Measurements from ENCODE around the gene TTYH2. TPM values are rescaled to one million over a fixed set of nuclear protein-coding genes. Genes with fewer than 3 reads are reported as not detected.

TTYH2 gene
- total RNA-seq, 1 donor from 2014 or later: 6.8 TPM

DNA sequence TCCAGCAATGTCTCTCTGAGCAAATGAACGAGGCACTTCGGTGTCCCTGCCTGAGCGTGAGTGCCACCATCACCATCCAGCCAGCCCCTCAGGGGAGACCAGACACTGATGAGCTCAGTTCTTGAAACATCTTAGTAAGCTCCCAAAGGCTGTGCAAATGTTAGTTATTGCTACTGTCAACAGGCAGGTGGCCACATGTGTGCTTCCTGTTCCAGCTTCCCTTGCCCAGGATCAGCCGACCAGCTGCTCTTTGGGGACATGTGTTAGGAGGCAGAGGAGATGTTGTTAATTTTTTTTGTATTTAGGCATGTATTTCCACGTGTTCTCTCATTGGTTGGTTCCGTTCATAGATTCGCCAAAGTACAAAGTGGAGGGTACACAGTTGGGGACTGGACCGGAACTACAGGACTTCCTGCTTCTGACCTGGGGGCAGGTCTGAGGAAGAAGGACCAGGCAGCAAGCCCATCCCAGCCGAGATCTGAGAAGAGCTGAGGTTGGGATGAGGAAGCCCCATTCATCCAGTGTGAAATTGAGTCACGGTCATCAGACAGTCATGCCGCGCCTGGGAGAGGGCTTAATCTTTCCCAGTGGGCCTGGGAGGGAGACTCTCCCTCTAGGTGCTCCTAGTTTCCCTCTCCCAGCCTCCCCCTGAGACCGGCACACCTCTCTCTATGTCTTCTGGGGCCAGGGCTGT lies 3.8 kb downstream of the TTYH2 start:
- peaks cover 15% of the 10 kb centered on the region for H3K27me3 Mint-ChIP-seq (ENCODE audit: unreplicated experiment)
- no peak for DNase-seq (ENCODE audit: low spot score)
- no peak overlapping the region for H3K27ac Mint-ChIP-seq (ENCODE audit: unreplicated experiment)
- peaks cover 21% of the 10 kb centered on the region for H3K4me1 Mint-ChIP-seq (ENCODE audit: unreplicated experiment)
- TF ChIP-seq, protein P1, sequence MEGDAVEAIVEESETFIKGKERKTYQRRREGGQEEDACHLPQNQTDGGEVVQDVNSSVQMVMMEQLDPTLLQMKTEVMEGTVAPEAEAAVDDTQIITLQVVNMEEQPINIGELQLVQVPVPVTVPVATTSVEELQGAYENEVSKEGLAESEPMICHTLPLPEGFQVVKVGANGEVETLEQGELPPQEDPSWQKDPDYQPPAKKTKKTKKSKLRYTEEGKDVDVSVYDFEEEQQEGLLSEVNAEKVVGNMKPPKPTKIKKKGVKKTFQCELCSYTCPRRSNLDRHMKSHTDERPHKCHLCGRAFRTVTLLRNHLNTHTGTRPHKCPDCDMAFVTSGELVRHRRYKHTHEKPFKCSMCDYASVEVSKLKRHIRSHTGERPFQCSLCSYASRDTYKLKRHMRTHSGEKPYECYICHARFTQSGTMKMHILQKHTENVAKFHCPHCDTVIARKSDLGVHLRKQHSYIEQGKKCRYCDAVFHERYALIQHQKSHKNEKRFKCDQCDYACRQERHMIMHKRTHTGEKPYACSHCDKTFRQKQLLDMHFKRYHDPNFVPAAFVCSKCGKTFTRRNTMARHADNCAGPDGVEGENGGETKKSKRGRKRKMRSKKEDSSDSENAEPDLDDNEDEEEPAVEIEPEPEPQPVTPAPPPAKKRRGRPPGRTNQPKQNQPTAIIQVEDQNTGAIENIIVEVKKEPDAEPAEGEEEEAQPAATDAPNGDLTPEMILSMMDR (IDR thresholded peaks at IDR 0.05; ENCODE audit: unreplicated experiment): no peak
- H3K4me3 Mint-ChIP-seq (ENCODE audit: unreplicated experiment): no peak overlapping the region
- H3K9me3 Mint-ChIP-seq (ENCODE audit: unreplicated experiment): no peaks in the 10 kb centered on the region
- no peaks in the 10 kb centered on the region for H3K36me3 Mint-ChIP-seq (ENCODE audit: low read depth, unreplicated experiment)

DNA sequence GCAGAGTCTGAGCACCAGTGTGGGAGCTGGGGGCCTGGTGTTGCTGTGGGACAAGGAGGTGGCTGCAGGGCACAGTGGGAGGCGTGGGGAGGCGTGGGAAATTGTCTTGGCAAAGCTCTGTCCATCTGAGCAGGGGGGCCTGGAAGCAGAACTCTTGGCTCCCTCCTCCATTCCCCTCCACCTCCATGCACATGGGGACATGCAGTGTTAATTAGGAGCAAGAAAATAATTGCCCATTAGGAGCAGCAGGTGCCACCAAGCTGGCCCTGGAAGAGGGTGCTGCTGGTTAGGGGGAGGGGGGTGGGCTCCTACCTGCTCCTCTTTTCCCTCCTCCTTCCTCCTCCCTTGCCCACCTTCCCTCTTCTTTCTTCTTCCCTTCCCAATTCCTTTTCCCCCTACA lies 4.5 kb downstream of the TTYH2 start:
- no peak for DNase-seq (ENCODE audit: low spot score)
- Mint-ChIP-seq H3K27me3 (ENCODE audit: unreplicated experiment) (peaks cover 13% of the 10 kb centered on the region), H3K4me3 (ENCODE audit: unreplicated experiment) (no peak overlapping the region), H3K36me3 (ENCODE audit: low read depth, unreplicated experiment) (no peaks in the 10 kb centered on the region), H3K4me1 (ENCODE audit: unreplicated experiment) (peaks cover 18% of the 10 kb centered on the region), H3K9me3 (ENCODE audit: unreplicated experiment) (no peaks in the 10 kb centered on the region), H3K27ac (ENCODE audit: unreplicated experiment) (no peak overlapping the region)
- TF ChIP-seq, protein P1 (IDR thresholded peaks at IDR 0.05; ENCODE audit: unreplicated experiment): no peak

GRCh38 chr17:74218436-74218835 lies 5.1 kb downstream of the TTYH2 start:
- no peak overlapping the region for H3K27ac Mint-ChIP-seq (ENCODE audit: unreplicated experiment)
- H3K27me3 Mint-ChIP-seq (ENCODE audit: unreplicated experiment): peaks cover 10% of the 10 kb centered on the region
- DNase-seq (ENCODE audit: low spot score): no peak
- H3K4me1 Mint-ChIP-seq (ENCODE audit: unreplicated experiment): peaks cover 15% of the 10 kb centered on the region
- no peaks in the 10 kb centered on the region for H3K36me3 Mint-ChIP-seq (ENCODE audit: low read depth, unreplicated experiment)
- H3K9me3 Mint-ChIP-seq (ENCODE audit: unreplicated experiment): no peaks in the 10 kb centered on the region
- TF ChIP-seq, protein P1 (IDR thresholded peaks at IDR 0.05; ENCODE audit: unreplicated experiment): no peak
- H3K4me3 Mint-ChIP-seq (ENCODE audit: unreplicated experiment): no peak overlapping the region

DNA sequence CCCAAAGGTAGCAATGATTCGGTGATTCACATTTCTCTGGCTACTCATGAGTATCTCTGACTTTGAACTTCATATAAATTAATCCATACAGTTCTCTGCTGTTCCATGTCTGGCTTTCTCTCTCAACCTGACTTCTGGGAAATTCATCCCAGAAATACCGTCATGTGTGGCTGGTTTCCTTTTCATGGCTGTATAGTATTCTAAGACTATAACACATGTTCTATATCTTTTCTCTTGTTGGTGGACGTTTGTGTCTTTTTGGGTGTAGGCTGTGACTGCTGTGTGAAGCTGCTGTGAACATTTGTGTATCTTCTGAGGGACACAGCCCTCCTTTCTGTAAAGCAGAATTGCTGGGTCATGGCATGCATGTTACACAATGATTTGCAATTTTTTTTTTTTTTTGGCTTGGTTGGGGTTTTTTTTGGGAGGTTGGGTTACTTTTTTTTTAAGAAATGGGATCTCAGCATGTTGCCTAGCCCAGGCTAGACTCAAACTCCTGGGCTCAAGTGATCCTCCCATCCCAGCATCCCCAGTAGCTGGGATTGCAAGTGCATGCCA lies 6.3 kb downstream of the TTYH2 start:
- Mint-ChIP-seq H3K4me1 (ENCODE audit: unreplicated experiment) (peaks cover 13% of the 10 kb centered on the region), H3K27me3 (ENCODE audit: unreplicated experiment) (peaks cover 13% of the 10 kb centered on the region), H3K9me3 (ENCODE audit: unreplicated experiment) (no peaks in the 10 kb centered on the region), H3K4me3 (ENCODE audit: unreplicated experiment) (no peak overlapping the region), H3K36me3 (ENCODE audit: low read depth, unreplicated experiment) (no peaks in the 10 kb centered on the region), H3K27ac (ENCODE audit: unreplicated experiment) (no peak overlapping the region)
- no peak for DNase-seq (ENCODE audit: low spot score)
- TF ChIP-seq, protein P1 (IDR thresholded peaks at IDR 0.05; ENCODE audit: unreplicated experiment): no peak

GRCh38 chr17:74220219-74220618 lies 6.8 kb downstream of the TTYH2 start:
- Mint-ChIP-seq H3K27ac (ENCODE audit: unreplicated experiment) (no peak overlapping the region), H3K4me3 (ENCODE audit: unreplicated experiment) (no peak overlapping the region), H3K27me3 (ENCODE audit: unreplicated experiment) (peaks cover 11% of the 10 kb centered on the region), H3K4me1 (ENCODE audit: unreplicated experiment) (peaks cover 13% of the 10 kb centered on the region), H3K36me3 (ENCODE audit: low read depth, unreplicated experiment) (no peaks in the 10 kb centered on the region), H3K9me3 (ENCODE audit: unreplicated experiment) (no peaks in the 10 kb centered on the region)
- no peak for DNase-seq (ENCODE audit: low spot score)
- TF ChIP-seq, protein P1 (IDR thresholded peaks at IDR 0.05; ENCODE audit: unreplicated experiment): no peak
